Stimulated activated CD4-positive, alpha-beta T cell treated with anti-CD3 and anti-CD28 coated beads, Interleukin-2, amount 100 ng/mL, for 4 hours (primary cell): ENCODE data around the gene CNGA3.
"Not testable (repeated sequence)": the region's sequence is repeated elsewhere in the genome, so short reads cannot be mapped to it uniquely, and the experiment has no call there.

Experiments used
- DNase-seq: peaks from one replicate; pipeline ENCODE4 v3.0.0-alpha.2; 2020; ENCODE audit warnings: low read depth

The CNGA3 gene

GRCh38 chr2:98346311-98347236 lies at the start of gene CNGA3:
Gene CNGA3, plus strand, starts transcription at chr2:98346456. Its CDS starts 23,520 bp downstream, at chr2:98369976.
- DNase-seq = no peak

- DNase-seq = no peak
These were observed 48.2 kb upstream of the CNGA3 start for GRCh38 chr2:98297817-98298682.

- no peak for DNase-seq
These were observed 47.5 kb upstream of the CNGA3 start for GRCh38 chr2:98298683-98299164.

GRCh38 chr2:98299211-98299905 lies 46.9 kb upstream of the CNGA3 start:
- DNase-seq = no peak

GRCh38 chr2:98300141-98300874 lies 45.9 kb upstream of the CNGA3 start:
- no peak for DNase-seq

- DNase-seq = no peak
These were observed 44.8 kb upstream of the CNGA3 start for GRCh38 chr2:98301469-98301868.

GRCh38 chr2:98307131-98307696 lies 39.0 kb upstream of the CNGA3 start:
- not testable (repeated sequence) for DNase-seq

GRCh38 chr2:98308068-98308467 lies 38.2 kb upstream of the CNGA3 start:
- no peak for DNase-seq

- DNase-seq = no peak
These were observed 37.7 kb upstream of the CNGA3 start for GRCh38 chr2:98308532-98308931.

- DNase-seq = no peak
These were observed 36.7 kb upstream of the CNGA3 start for GRCh38 chr2:98309580-98309979.

GRCh38 chr2:98310010-98310409 lies 36.2 kb upstream of the CNGA3 start:
- DNase-seq = no peak

- DNase-seq = no peak
These were observed 35.2 kb upstream of the CNGA3 start for GRCh38 chr2:98311090-98311489.

GRCh38 chr2:98311771-98312545 lies 34.3 kb upstream of the CNGA3 start:
- DNase-seq = no peak

- no peak for DNase-seq
These were observed 32.6 kb upstream of the CNGA3 start for GRCh38 chr2:98313492-98314250.

GRCh38 chr2:98314251-98314650 lies 32.0 kb upstream of the CNGA3 start:
- no peak for DNase-seq

GRCh38 chr2:98315957-98316356 lies 30.3 kb upstream of the CNGA3 start:
- no peak for DNase-seq

- DNase-seq = no peak
These were observed 29.0 kb upstream of the CNGA3 start for GRCh38 chr2:98317214-98317613.

- not testable (repeated sequence) for DNase-seq
These were observed 26.1 kb upstream of the CNGA3 start for GRCh38 chr2:98320171-98320570.

GRCh38 chr2:98324181-98324580 lies 22.1 kb upstream of the CNGA3 start:
- no peak for DNase-seq
